ENCODE data around the gene RPS6KA2. TPM values are rescaled to one million over a fixed set of nuclear protein-coding genes. Genes with fewer than 3 reads are reported as not detected.

RPS6KA2 gene
- total and polyA plus RNA-seq, 7 experiments from 2014 or later, result 4.5 to 17.1 (median 6.6) TPM

GRCh38 chr6:166619912-166620311, 7.1 kb downstream of the RPS6KA2 start:
- ChIA-PET POLR2A (no interaction called here), CTCF (no interaction called here)
- Histone ChIP-seq H3K4me3 (ENCODE audit: low read length) (no peak overlapping the region), H3K36me3 (ENCODE audit: control insufficient read depth in 2 of 3, insufficient read depth in 3 of 3, low read length in 3 of 3) (no peaks in the 10 kb centered on the region), H3K9me3 (ENCODE audit: control insufficient read depth in 2 of 3, low read length in 3 of 3) (no peaks in the 10 kb centered on the region), H3K27ac (ENCODE audit: low read depth, low read length) (no peak overlapping the region), H3K27me3 (ENCODE audit: control insufficient read depth in 2 of 2, insufficient read depth in 2 of 2, low read length in 2 of 2) (no peaks in the 10 kb centered on the region), H3K4me1 (ENCODE audit: control insufficient read depth in 2 of 2, insufficient read depth in 2 of 2, low read length in 2 of 2) (no peaks in the 10 kb centered on the region)
- ATAC-seq (no peak), DNase-seq (no peak)
- intact Hi-C loops (cut with micrococcal nuclease), result loop anchor here in 1 of 2 donors (10.0 kb wide), 1 partner anchor 1205 kb away; the partner anchor contains the start of gene AFDN
- H3K27me3 Mint-ChIP-seq, result peaks cover 0 to 18% (median 1%) of the 10 kb centered on the region in 5 donors
- peaks cover 0 to 4% (median 0%) of the 10 kb centered on the region in 7 donors for H3K4me1 Mint-ChIP-seq
- H3K4me3 Mint-ChIP-seq, result no peak overlapping the region
- no peak overlapping the region for H3K27ac Mint-ChIP-seq
- H3K36me3 Mint-ChIP-seq, result peaks cover 0 to 13% (median 6%) of the 10 kb centered on the region in 5 donors
- no peaks in the 10 kb centered on the region for H3K9me3 Mint-ChIP-seq

GRCh38 chr6:166618866-166619761, 7.9 kb downstream of the RPS6KA2 start:
- Histone ChIP-seq H3K36me3 (ENCODE audit: control insufficient read depth in 2 of 3, insufficient read depth in 3 of 3, low read length in 3 of 3) (no peaks in the 10 kb centered on the region), H3K27me3 (ENCODE audit: control insufficient read depth in 2 of 2, insufficient read depth in 2 of 2, low read length in 2 of 2) (no peaks in the 10 kb centered on the region), H3K27ac (ENCODE audit: low read depth, low read length) (no peak overlapping the region), H3K4me1 (ENCODE audit: control insufficient read depth in 2 of 2, insufficient read depth in 2 of 2, low read length in 2 of 2) (no peaks in the 10 kb centered on the region), H3K4me3 (ENCODE audit: low read length) (no peak overlapping the region), H3K9me3 (ENCODE audit: control insufficient read depth in 2 of 3, low read length in 3 of 3) (no peaks in the 10 kb centered on the region)
- H3K9me3 Mint-ChIP-seq, result no peaks in the 10 kb centered on the region
- peaks cover 0 to 7% (median 0%) of the 10 kb centered on the region in 7 donors for H3K4me1 Mint-ChIP-seq
- peaks cover 0 to 13% (median 6%) of the 10 kb centered on the region in 5 donors for H3K36me3 Mint-ChIP-seq
- ChIA-PET CTCF (no interaction called here), POLR2A (interaction anchor here (0.5 to 1.1 kb wide), 2 partner anchors 15 to 78 kb away, joined by 3 to 5 read pairs; no protein-coding TSS in a partner anchor)
- no peak overlapping the region for H3K4me3 Mint-ChIP-seq
- peaks cover 0 to 11% (median 0%) of the 10 kb centered on the region in 5 donors for H3K27me3 Mint-ChIP-seq
- intact Hi-C loops (cut with micrococcal nuclease), result no loop called here
- ATAC-seq (no peak), DNase-seq (no peak)
- H3K27ac Mint-ChIP-seq, result no peak overlapping the region

GRCh38 chr6:166618251-166618650, 8.8 kb downstream of the RPS6KA2 start:
- no peak overlapping the region for H3K27ac ChIP-seq (ENCODE audit: low read depth, low read length)
- H3K36me3 ChIP-seq (ENCODE audit: control insufficient read depth in 2 of 3, insufficient read depth in 3 of 3, low read length in 3 of 3), result no peaks in the 10 kb centered on the region
- CTCF ChIA-PET, result no interaction called here

DNA sequence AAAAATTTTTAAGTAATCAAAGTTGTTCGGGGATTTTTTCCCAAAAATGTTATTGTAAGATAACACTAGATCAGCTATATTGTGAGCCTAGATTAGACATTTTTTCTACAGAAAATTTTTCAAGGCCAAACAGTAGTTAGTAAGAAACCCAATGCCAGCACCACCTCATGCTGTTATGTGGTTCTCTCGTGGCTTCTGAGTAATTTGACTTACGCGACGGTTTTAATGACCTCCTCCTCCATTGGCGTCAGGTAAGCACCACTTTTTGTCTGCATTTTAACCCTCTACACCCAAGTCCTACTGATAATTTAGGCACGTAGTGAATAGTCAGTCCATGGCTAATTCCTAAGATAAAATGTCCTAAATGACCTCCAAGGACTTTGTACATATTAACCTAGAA, 9.7 kb downstream of the RPS6KA2 start:
- no peak for ATAC-seq
- Histone ChIP-seq H3K9me3 (ENCODE audit: control insufficient read depth in 2 of 3, low read length in 3 of 3) (no peaks in the 10 kb centered on the region), H3K27me3 (ENCODE audit: control insufficient read depth in 2 of 2, insufficient read depth in 2 of 2, low read length in 2 of 2) (no peaks in the 10 kb centered on the region), H3K36me3 (ENCODE audit: control insufficient read depth in 2 of 3, insufficient read depth in 3 of 3, low read length in 3 of 3) (no peaks in the 10 kb centered on the region), H3K4me3 (ENCODE audit: low read length) (no peak overlapping the region), H3K4me1 (ENCODE audit: control insufficient read depth in 2 of 2, insufficient read depth in 2 of 2, low read length in 2 of 2) (no peaks in the 10 kb centered on the region), H3K27ac (ENCODE audit: low read depth, low read length) (no peak overlapping the region)
- intact Hi-C loops (cut with micrococcal nuclease), result no loop called here
- POLR2A ChIA-PET, result no interaction called here
- Mint-ChIP-seq H3K36me3 (peaks cover 0 to 13% (median 6%) of the 10 kb centered on the region in 5 donors), H3K27me3 (peaks cover 0 to 5% (median 0%) of the 10 kb centered on the region in 5 donors), H3K27ac (no peak overlapping the region), H3K9me3 (no peaks in the 10 kb centered on the region), H3K4me1 (peaks cover 0 to 7% (median 0%) of the 10 kb centered on the region in 7 donors), H3K4me3 (no peak overlapping the region)
- CTCF ChIA-PET, result no interaction called here
- no peak for DNase-seq

More at GRCh38 chr6:166618251-166618650, 8.8 kb downstream of the RPS6KA2 start:
- no peaks in the 10 kb centered on the region for H3K9me3 Mint-ChIP-seq
- Histone ChIP-seq H3K4me3 (ENCODE audit: low read length) (no peak overlapping the region), H3K9me3 (ENCODE audit: control insufficient read depth in 2 of 3, low read length in 3 of 3) (no peaks in the 10 kb centered on the region), H3K27me3 (ENCODE audit: control insufficient read depth in 2 of 2, insufficient read depth in 2 of 2, low read length in 2 of 2) (no peaks in the 10 kb centered on the region), H3K4me1 (ENCODE audit: control insufficient read depth in 2 of 2, insufficient read depth in 2 of 2, low read length in 2 of 2) (no peaks in the 10 kb centered on the region)
- peaks cover 0 to 7% (median 0%) of the 10 kb centered on the region in 7 donors for H3K4me1 Mint-ChIP-seq
- no peak overlapping the region for H3K27ac Mint-ChIP-seq
- H3K36me3 Mint-ChIP-seq, result peaks cover 0 to 13% (median 6%) of the 10 kb centered on the region in 5 donors
- POLR2A ChIA-PET, result interaction anchor here (0.5 kb wide), 1 partner anchor 78 kb away, joined by 3 read pairs; no protein-coding TSS in a partner anchor
- ATAC-seq (no peak), DNase-seq (no peak)
- intact Hi-C loops (cut with micrococcal nuclease), result no loop called here
- peaks cover 0 to 8% (median 0%) of the 10 kb centered on the region in 5 donors for H3K27me3 Mint-ChIP-seq
- no peak overlapping the region for H3K4me3 Mint-ChIP-seq

DNA sequence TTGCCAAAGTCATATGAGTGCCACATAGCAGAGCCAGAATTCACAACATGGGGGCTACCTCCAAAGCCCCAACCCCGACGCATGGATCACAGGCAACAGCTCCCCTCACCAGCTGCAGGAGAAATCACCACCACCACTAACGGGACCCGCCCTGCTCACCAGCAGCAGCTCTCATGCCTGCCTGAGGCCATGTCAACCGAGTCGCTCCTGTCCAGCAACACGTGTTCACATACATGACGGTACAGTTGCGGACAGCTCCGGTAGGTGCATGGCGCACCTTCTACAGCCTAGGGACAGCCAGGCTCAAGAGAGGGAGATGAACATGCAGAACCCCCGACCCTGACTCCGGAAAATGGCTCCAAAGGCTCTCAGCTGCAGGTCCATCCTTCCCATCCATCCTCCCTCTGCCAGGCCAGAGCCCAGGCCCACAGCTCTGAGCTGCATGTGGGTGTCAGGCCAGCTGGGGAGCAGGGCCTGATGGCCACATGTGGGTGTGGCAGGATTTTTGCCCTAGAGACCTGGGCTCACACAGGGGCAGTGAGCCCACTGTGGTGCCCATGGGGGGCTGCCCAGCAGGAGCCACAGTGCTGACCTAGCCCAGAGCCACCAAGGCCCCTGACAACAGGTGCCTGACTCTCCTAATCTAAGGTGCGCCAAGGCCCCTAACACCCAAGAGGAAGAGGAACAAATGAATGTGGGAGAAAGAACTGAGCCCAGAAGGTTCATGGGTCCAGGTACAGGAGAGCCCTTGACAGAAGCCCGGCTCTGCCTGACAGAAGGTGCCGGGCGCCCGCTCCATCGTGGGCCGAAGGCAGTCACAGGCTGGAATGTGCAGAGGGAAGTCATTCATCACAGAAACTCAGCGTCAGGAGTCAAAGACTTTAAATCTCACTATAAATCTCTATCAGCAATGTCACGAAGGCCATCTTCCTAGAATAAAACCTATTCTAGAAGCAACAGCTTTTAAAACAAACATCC, 10.5 kb downstream of the RPS6KA2 start:
- intact Hi-C loops (cut with micrococcal nuclease), result no loop called here
- ATAC-seq, result no peak
- Mint-ChIP-seq H3K9me3 (no peaks in the 10 kb centered on the region), H3K27me3 (peaks cover 0 to under 1% (median 0%) of the 10 kb centered on the region in 5 donors), H3K27ac (no peak overlapping the region), H3K36me3 (peaks cover 0 to 12% (median 6%) of the 10 kb centered on the region in 5 donors), H3K4me3 (no peak overlapping the region), H3K4me1 (peaks cover 0 to 7% (median 0%) of the 10 kb centered on the region in 7 donors)
- Histone ChIP-seq H3K36me3 (ENCODE audit: control insufficient read depth in 2 of 3, insufficient read depth in 3 of 3, low read length in 3 of 3) (no peaks in the 10 kb centered on the region), H3K27ac (ENCODE audit: low read depth, low read length) (no peak overlapping the region), H3K4me3 (ENCODE audit: low read length) (no peak overlapping the region), H3K27me3 (ENCODE audit: control insufficient read depth in 2 of 2, insufficient read depth in 2 of 2, low read length in 2 of 2) (no peaks in the 10 kb centered on the region), H3K9me3 (ENCODE audit: control insufficient read depth in 2 of 3, low read length in 3 of 3) (no peaks in the 10 kb centered on the region), H3K4me1 (ENCODE audit: control insufficient read depth in 2 of 2, insufficient read depth in 2 of 2, low read length in 2 of 2) (no peaks in the 10 kb centered on the region)
- no peak for DNase-seq
- POLR2A ChIA-PET, result no interaction called here
- CTCF ChIA-PET, result no interaction called here

GRCh38 chr6:166615059-166615770, 11.8 kb downstream of the RPS6KA2 start:
- Histone ChIP-seq H3K9me3 (ENCODE audit: control insufficient read depth in 2 of 3, low read length in 3 of 3) (no peaks in the 10 kb centered on the region), H3K4me1 (ENCODE audit: control insufficient read depth in 2 of 2, insufficient read depth in 2 of 2, low read length in 2 of 2) (no peaks in the 10 kb centered on the region), H3K27ac (ENCODE audit: low read depth, low read length) (no peak overlapping the region), H3K36me3 (ENCODE audit: control insufficient read depth in 2 of 3, insufficient read depth in 3 of 3, low read length in 3 of 3) (no peaks in the 10 kb centered on the region), H3K27me3 (ENCODE audit: control insufficient read depth in 2 of 2, insufficient read depth in 2 of 2, low read length in 2 of 2) (no peaks in the 10 kb centered on the region), H3K4me3 (ENCODE audit: low read length) (no peak overlapping the region)
- H3K9me3 Mint-ChIP-seq, result no peaks in the 10 kb centered on the region
- peaks cover 0 to 12% (median 6%) of the 10 kb centered on the region in 5 donors for H3K36me3 Mint-ChIP-seq
- H3K27ac Mint-ChIP-seq, result peak overlapping the region in 3 of 9 donors; percentile 3 to 72 (median 51)
- ATAC-seq, result no peak
- peaks cover 0 to 7% (median 0%) of the 10 kb centered on the region in 7 donors for H3K4me1 Mint-ChIP-seq
- ChIA-PET CTCF (no interaction called here), POLR2A (interaction anchor here (1.6 kb wide), 1 partner anchor 15 kb away, joined by 3 read pairs; no protein-coding TSS in a partner anchor)
- no peak for DNase-seq
- intact Hi-C loops (cut with micrococcal nuclease), result no loop called here
- H3K4me3 Mint-ChIP-seq, result no peak overlapping the region
- H3K27me3 Mint-ChIP-seq, result no peaks in the 10 kb centered on the region
